Stimulated activated CD4-positive, alpha-beta T cell treated with anti-CD3 and anti-CD28 coated beads, Interleukin-15, amount 100 ng/mL, for 1 hour (primary cell): Measurements from ENCODE around the gene TIAL1.
"Not testable (repeated sequence)": the region's sequence is repeated elsewhere in the genome, so short reads cannot be mapped to it uniquely, and the experiment has no call there.

Experiments
- DNase-seq, 2 donors: peaks; one replicate each; pipeline ENCODE4 v3.0.0-alpha.2; 2020; ENCODE audit warnings: low read depth in 1 of 2, low spot score in 1 of 2

The TIAL1 gene

DNA sequence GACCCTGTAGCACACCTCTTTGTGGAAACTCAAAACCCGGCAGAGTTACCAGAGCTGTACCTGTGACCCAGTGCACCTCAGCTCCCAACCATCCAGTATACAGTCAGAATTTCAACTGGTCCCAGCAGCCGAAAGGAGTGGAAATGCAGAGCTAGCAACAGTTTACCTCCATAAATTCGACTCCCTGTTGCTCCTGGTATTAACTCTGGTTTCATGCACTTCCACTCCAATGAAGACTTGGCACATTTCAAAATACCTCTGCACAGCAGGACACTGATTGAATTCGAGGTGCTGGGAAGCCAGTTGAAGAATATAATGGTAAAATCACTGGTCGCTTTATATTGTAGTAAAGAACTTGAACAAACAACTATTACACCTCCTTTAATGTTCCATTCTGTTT, 17.9 kb upstream of the TIAL1 start:
- DNase-seq, result no peak

DNA sequence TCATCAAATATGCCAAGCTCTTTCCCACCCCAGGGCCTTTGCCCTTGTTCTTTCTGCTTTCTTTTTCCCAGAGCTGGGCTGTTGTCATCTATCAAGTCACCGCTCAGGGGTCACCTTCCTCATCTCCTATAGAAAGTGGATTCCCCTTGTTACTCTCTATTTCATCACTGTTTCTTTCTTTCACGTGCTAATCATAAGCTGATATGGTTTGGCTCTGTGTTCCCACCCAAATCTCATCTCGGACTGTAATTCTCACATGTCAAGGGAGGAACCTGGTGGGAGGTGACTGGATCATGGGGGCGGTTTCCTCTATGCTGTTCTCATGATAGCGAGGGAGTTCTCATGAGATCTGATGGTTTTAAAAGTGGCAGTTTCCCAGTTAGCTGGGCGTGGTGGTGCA, 17.0 kb upstream of the TIAL1 start:
- DNase-seq, result no peak

GRCh38 chr10:119611433-119611832, 14.7 kb upstream of the TIAL1 start:
- no peak for DNase-seq

- DNase-seq, result no peak
These were observed 12.8 kb upstream of the TIAL1 start for GRCh38 chr10:119609516-119609915.

- DNase-seq, result no peak
These were observed 11.8 kb upstream of the TIAL1 start for GRCh38 chr10:119608316-119609155.

DNA sequence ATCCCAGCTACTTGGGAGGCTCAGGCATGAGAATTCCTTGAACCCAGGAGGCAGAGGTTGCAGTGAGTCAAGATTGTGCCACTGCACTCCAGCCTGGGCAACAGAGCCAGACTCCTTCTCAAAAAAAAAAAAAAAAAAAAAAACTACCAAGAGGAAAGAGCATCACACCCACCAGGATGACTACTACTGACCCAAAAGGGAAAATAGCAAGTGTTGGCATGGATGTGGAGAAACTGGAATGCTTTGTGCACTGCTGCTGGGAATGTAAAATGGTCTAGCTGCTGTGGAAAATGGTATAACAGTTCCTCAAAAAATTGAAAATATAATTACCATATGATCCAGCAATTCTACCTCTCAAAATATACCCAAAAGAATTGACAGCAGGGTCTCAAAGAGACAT, 7.7 kb upstream of the TIAL1 start:
- no peak for DNase-seq

- no peak for DNase-seq
These were observed 5.7 kb upstream of the TIAL1 start for GRCh38 chr10:119602241-119603095.

- DNase-seq, result no peak
These were observed 1.6 kb upstream of the TIAL1 start for GRCh38 chr10:119598397-119598796.

- DNase-seq, result no peak
These were observed 832 bp upstream of the TIAL1 start for GRCh38 chr10:119597405-119598186.

- DNase-seq, result peak; percentile 21 to 52
These were observed 868 bp downstream of the TIAL1 start for GRCh38 chr10:119595676-119596515.

DNA sequence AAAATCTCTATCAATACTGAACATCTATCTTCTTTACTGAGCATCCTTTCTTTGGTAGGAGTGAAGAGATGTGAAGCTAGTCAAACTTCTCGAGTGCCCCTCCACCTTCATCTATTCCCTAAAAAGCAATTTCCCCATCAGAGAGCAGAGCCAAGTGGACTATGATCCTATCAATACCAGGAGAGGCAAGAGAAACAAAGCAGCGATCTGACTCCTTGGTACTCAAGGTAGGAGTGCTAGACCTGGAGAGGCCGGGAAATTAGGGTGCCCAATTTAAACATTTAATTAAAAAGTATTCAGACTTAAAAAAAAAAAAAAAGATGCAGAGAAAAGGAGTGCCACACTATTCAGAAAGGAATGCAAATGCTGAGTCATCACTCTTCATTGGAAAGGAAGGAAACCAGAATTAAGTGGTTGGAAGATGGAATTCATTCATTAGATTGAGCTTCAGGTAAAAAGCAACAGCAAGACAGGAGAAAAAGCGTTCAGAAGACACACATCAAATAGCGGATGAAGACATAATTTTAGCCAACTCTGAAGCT, 1.6 kb downstream of the TIAL1 start:
- DNase-seq, result no peak

DNA sequence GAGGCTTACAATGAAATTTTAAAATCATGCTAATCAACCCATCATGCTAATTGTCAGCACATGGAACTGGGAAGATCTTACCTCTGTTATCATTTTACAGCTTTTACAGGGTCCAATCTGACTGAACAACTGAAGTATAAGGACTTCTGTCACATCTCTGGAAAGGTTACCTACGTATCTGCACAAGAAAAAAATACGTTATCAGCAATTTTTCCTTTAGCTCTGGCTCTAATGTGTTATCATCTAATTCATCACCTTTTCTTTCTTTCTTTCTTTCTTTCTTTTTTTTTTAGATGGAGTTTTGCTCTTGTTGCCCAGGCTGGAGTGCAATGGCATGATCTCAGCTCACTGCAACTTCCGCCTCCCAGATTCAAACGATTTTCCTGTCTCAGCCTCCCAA, 8.7 kb downstream of the TIAL1 start:
- no peak for DNase-seq

GRCh38 chr10:119578355-119578754, 18.4 kb downstream of the TIAL1 start:
- DNase-seq, result no peak

GRCh38 chr10:119575991-119576390, 20.8 kb downstream of the TIAL1 start:
- no peak for DNase-seq

DNA sequence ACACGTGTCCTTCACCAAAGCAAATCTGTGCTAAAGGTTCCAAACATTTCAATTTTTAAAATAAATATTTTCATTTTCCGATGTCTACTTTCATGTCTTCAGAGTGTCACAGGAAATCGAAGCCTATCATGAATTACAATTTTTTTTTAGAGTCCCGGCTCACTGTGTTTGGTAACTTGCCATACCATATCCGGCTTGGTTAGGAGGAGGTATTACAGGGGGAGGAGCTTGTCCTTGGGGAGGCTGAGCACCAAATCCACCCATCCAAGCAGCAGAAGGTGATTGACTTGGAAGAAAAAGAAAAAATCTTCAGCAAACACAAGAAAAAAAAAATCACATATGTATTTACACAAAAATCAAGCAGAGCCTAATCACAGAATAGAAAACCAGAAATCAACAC, 21.3 kb downstream of the TIAL1 start:
- DNase-seq, result no peak

DNA sequence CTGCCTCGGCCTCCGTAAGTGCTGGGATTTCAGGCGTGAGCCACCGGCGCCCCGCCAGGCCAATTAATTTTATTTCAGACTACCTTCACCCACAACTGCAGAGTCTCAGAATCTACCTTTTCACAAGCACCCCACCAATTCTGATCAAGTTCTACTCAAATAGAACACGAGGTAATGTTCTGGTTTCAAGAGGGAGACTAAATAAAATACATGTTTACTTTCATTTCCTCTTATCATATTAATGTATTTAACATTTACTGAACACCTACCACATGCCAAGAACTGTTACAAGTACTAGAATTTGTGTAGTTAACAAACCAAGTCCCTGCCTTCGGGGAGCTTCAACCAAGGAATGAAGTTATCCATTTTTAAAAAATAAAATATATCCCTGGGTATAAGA, 28.8 kb downstream of the TIAL1 start:
- DNase-seq, result no peak

DNA sequence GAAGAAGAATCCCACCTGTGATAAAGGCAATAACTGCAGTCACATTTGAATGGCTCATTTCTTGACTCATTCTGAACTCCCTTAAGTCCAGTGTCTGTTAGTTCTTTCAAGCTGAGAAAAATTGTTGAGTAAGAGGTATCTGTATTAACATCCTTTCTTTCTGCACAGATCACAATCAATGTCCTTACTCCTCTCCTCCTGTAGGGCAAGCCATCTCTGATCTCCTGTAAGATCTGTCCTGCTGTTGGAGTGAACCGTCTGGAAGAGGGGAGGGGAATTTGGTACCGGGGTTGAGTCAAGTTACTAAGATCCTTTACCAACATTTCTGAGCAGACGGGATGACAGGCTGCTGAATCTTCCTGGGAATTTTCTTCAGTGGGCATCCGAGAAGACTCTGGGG, 34.7 kb downstream of the TIAL1 start:
- no peak for DNase-seq

DNA sequence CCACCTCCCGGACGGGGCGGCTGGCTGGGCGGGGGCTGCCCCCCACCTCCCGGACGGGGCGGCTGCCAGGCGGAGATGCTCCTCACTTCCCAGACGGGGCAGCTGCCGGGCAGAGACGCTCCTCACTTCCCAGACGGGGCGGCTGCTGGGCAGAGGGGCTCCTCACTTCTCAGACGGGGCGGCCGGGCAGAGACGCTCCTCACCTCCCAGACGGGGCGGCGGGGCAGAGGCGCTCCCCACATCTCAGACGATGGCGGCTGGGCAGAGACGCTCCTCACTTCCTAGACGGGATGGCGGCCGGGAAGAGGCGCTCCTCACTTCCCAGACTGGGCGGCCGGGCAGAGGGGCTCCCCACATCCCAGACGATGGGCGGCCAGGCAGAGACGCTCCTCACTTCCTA, 37.3 kb downstream of the TIAL1 start:
- DNase-seq, result not testable (repeated sequence)

GRCh38 chr10:119556081-119556480, 40.7 kb downstream of the TIAL1 start:
- not testable (repeated sequence) for DNase-seq

DNA sequence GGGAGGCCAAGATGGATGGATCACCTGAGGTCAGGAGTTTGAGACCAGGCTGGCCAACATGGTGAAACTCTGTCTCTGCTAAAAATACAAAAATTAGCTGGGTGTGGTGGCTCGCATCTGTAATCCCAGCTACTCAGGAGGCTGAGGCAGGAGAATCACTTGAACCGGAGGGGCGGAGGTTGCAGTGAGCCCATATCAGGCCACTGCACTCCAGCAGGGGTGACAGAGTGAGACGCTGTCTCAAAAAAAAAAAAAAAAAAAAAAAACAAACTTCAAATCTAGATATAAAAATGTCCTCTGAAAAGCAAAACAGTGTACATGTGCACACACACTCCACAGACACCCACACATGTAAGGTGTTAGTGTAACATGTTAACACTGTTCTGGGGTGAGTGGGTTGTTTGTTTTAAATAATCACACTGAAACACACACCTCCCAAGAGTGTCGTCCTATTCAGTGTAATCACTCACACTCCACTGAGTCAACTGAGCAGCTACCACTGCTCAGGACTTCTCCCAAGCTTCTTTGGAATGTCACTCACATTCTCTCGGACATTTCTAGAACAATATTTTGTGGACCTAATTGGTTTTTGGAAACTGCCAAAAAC, 41.5 kb downstream of the TIAL1 start:
- no peak for DNase-seq
